Stromal cell of bone marrow (primary cell): Measurements from ENCODE around the gene STARD5.
"Not testable (repeated sequence)": the region's sequence is repeated elsewhere in the genome, so short reads cannot be mapped to it uniquely, and the experiment has no call there.

Experiments used
- DNase-seq: peaks from one replicate; pipeline ENCODE4 v3.0.0-alpha.2; 2012; ENCODE audit warnings: low read depth

STARD5 gene

GRCh38 chr15:81323944-81324881, at the start of gene STARD5:
STARD5 (minus strand) TSS chr15:81324141; CDS start chr15:81324099, 42 bp downstream.
- peak; percentile 96 for DNase-seq

- DNase-seq, result no peak
Measured at GRCh38 chr15:81373176-81373575, 49.2 kb upstream of the STARD5 start.

- DNase-seq, result no peak
Measured at GRCh38 chr15:81372575-81372974, 48.6 kb upstream of the STARD5 start.

GRCh38 chr15:81363718-81364500, 40.0 kb upstream of the STARD5 start:
- no peak for DNase-seq

GRCh38 chr15:81363276-81363675, 39.3 kb upstream of the STARD5 start:
- DNase-seq, result no peak

- no peak for DNase-seq
Measured at GRCh38 chr15:81362790-81363189, 38.8 kb upstream of the STARD5 start.

- no peak for DNase-seq
Measured at GRCh38 chr15:81361891-81362290, 38.0 kb upstream of the STARD5 start.

- DNase-seq, result no peak
Measured at GRCh38 chr15:81360491-81360890, 36.5 kb upstream of the STARD5 start.

- DNase-seq, result no peak
Measured at GRCh38 chr15:81358248-81358647, 34.3 kb upstream of the STARD5 start.

GRCh38 chr15:81357180-81357686, 33.3 kb upstream of the STARD5 start:
- no peak for DNase-seq

- DNase-seq, result no peak
Measured at GRCh38 chr15:81356252-81356651, 32.3 kb upstream of the STARD5 start.

- no peak for DNase-seq
Measured at GRCh38 chr15:81351651-81352050, 27.7 kb upstream of the STARD5 start.

GRCh38 chr15:81349271-81349670, 25.3 kb upstream of the STARD5 start:
- DNase-seq, result no peak

- not testable (repeated sequence) for DNase-seq
Measured at GRCh38 chr15:81348691-81349090, 24.8 kb upstream of the STARD5 start.

GRCh38 chr15:81347910-81348309, 24.0 kb upstream of the STARD5 start:
- DNase-seq, result no peak

- no peak for DNase-seq
Measured at GRCh38 chr15:81346611-81347010, 22.7 kb upstream of the STARD5 start.

- DNase-seq, result no peak
Measured at GRCh38 chr15:81343371-81343770, 19.4 kb upstream of the STARD5 start.

GRCh38 chr15:81341351-81341750, 17.4 kb upstream of the STARD5 start:
- no peak for DNase-seq

GRCh38 chr15:81339851-81340250, 15.9 kb upstream of the STARD5 start:
- no peak for DNase-seq

GRCh38 chr15:81339321-81339720, 15.4 kb upstream of the STARD5 start:
- no peak for DNase-seq

- peak; percentile 92 for DNase-seq
Measured at GRCh38 chr15:81338170-81339007, 14.4 kb upstream of the STARD5 start.

GRCh38 chr15:81337713-81338157, 13.8 kb upstream of the STARD5 start:
- DNase-seq, result no peak
